Left cardiac atrium (tissue), 4 donors: ENCODE data around the gene MITF. TPM values are rescaled to one million over a fixed set of nuclear protein-coding genes. Genes with fewer than 3 reads are reported as not detected.

ENCODE experiments used
- ATAC-seq, 2 donors: fragments of 200-7000 bp; cut with Tn5 transposase; one replicate each; pipeline ENCODE4 v1.9.1; 2020; ENCODE audit warnings: mild to moderate bottlenecking in 2 of 2, moderate library complexity in 2 of 2
- DNase-seq: peaks from one replicate; pipeline ENCODE4 v3.0.0-alpha.2; 2020
- intact Hi-C, 2 donors: fragments of 100-400 bp; cut with DNase I; formaldehyde crosslinking; loops; one replicate each; pipeline versions ENCODE4 v1.14.1 to v1.15.1; 2022 to 2023
- total RNA-seq, 2 donors: library from RNA; stranded (reverse); fragmentation: NEBNext Ultra II Directional; extraction: Animal tissue kit (Norgen Biotek cat#: 25700); gene quantifications; one replicate each; pipeline ENCODE4 v1.2.1, GENCODE V29; 2021
- donor health status: DM: no; HTN: yes; CAD: no.
- donor health status: DM: no; HTN: yes; CAD: no; lungs with severe emphysema.
- donor health status: DM: yes; HTN: yes; CAD: no.
- donor health status: Dilated cardiomyopathy.

The MITF gene
- total RNA-seq, 2 donors from 2014 or later: 35.2 to 51.4 TPM

DNA sequence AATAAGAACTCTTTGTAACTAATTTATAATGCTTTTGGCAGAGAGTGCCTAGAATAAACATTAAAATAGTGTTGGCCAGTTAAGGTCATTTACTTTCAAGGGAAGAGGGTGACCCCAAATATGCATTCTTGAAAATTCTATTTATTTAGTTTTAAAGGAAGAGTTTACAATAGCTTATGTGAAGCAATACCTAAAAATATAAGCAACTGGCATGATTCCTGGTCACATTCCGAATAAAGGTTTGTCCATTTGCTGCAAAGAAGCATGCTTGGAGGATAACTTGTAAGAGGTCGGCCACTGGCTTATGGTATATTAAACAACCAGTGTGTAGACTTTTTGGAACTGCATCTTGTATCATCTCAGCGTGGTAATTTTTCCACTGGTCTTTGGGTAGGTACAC lies 10.2 kb downstream of the MITF start:
- ATAC-seq (no peak), DNase-seq (no peak)
- intact Hi-C loops: no loop called here

DNA sequence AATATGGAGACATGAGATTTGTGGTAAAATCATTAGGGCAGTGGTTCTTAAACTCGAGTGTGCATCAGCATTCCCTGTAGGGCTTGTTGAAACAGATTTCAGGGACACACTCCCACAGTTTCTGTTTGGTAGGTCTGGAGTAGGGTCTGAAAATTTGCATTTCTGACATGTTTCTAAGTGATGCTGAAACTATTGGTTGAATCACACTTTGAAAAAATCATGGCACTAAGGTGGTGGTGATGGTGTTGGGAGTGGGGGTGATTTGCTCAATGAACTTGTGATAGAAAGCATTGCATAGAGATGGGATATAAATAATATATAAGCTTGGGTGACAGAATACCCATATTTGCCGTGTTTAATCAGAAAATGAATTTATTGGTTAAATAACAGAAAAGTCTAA lies 11.3 kb downstream of the MITF start:
- DNase-seq (no peak), ATAC-seq (no peak)
- intact Hi-C loops: no loop called here

DNA sequence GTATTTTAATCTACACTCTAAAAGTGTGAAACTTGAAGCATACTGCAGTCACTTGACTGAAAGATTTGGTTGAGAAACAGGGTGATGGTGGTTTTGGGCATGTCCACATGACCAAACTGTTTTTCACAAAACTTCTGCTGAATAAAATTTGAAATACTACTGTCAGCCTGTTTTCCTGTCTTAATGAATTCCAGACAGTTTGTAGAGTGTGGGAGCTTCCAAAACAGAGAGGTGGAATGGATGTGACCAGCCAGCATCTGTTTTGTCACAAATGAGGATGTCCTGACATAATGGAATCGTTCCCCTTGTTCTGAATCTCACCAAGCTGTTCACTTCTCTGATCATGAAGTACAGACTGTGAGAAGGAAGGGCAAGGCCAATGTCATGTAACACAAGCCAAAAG lies 11.8 kb downstream of the MITF start:
- intact Hi-C loops: no loop called here
- DNase-seq (no peak), ATAC-seq (peak in 1 of 2 donors; percentile 29)

DNA sequence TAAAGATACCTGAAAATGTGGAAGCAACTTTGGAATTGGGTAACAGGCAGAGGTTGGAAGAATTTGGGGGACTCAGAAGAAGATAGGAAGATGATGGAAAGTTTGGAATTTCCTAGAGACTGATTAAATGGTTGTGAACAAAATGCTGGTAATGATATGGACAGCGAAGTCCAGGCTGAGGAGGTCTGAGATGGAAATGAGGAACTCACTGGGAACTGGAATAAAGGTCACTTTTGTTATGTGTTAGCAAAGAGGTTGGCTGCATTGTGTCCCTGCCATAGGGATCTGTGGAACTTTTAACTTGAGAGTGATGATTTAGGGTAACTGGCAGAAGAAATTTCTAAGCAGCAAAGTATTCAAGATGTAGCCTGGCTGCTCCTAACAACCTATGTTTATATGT lies 13.0 kb downstream of the MITF start:
- no peak for DNase-seq
- ATAC-seq: peak in 1 of 2 donors; percentile 10
- intact Hi-C loops: no loop called here

DNA sequence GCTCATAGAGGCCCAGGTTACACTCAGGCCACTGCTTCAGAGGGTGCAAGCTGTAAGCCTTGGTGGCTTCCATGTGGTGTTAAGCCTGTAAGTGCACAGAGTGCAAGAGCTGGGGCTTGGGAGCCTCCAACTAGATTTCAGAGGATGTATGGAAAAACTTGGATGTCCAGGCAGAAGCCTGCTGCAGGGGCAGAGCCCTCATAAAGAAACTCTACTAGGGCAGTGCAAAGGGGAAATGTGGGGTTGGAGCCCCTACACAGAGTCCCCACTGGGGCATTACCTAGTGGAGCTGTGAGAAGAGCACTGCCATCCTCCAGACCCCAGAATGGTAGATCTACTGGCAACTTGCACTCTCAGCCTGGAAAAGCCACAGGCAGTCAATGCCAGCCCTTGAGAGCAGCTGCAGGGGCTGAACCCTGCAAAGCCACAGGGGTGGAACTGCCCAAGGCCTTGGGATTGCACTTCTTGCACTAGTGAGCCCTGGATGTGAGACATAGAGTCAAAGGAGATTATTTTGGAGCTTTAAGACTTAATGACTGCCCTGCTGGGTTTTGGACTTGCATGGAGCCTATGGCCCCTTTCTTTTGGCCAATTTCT lies 14.0 kb downstream of the MITF start:
- ATAC-seq (no peak), DNase-seq (no peak)
- intact Hi-C loops: no loop called here

DNA sequence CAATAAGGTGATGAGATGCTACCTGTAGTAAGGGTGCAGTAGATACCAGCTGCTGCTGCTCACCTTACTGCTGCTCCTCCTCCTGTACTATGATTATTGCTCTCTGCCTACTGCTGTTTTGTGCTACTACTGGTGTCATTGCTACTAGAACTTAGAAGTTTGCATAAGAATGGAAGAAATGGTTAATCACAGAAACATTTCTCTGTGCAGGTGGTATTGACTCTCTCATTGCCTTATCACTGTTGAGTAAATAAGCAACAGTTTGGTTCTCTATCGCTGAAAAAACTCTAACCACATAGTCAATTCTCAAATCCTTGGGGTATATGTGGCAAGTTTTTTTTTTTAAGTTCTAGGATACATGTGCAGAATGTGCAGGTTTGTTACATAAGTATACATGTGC lies 16.5 kb downstream of the MITF start:
- intact Hi-C loops: no loop called here
- DNase-seq: no peak

DNA sequence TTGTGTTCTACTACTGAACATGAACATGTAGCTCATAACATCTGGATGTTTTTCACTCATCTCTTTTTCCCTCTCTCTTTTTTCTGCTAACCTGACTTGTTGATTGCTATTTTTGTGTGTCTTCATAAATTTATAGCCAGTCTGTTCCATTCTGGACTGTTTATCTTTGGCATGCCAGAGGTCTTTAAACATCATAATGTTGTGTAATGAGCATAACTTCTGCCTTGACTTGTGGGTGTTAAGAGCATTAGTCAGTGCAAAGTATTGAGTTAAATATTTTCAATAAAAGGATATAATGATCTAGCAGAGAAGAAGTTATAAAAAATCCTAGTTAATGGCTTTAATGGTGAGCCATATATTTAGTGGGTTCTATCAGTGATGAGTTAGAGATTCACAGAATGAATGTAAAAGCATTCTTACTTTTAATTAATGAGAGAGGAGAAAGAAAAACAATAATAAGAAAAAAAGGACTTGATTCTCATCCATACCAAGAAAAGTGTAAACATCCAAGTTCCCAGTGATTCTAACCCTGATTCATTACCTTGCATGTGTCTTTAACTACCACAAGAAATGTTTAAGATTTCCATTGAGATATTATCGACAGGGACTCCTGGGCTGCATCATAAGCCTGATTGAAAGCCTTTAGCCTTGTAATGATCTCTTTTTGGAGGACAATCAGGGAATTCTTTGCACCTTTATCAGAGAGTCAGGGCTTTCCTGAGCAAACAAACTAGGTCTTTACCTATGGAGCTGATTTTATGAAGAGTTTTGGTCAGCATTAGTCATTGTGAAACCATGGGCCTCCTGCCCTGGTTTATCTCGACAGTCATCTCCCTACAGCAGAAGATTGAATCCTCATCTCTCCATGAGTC lies 22.9 kb downstream of the MITF start:
- no peak for DNase-seq
- peak in 1 of 2 donors; percentile 80 for ATAC-seq
- intact Hi-C loops: no loop called here

More for the DNA sequence above, 16.5 kb downstream of the MITF start:
- no peak for ATAC-seq

DNA sequence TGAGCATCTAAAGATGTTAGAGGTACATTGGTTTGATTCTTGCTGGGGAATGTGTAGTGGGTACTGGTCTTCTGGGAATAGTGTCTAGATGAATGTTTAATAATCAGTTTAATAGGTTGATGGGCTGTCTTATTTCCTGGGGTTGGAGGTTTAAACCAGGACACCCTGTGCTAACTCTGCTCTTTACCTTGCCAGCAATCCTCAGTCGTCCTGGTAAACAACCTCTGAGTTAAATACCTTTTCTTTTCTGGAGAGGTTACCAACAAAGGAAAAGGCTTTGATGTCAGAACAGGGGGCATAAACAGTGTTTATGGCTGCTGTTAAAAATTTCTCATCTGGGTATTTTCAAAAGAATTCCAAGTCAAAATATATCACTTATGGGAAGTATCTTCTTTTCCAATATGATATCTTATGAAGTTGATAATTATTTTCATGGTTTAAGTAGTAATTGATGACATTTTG lies 23.5 kb downstream of the MITF start:
- ATAC-seq (no peak), DNase-seq (no peak)
- intact Hi-C loops: no loop called here

DNA sequence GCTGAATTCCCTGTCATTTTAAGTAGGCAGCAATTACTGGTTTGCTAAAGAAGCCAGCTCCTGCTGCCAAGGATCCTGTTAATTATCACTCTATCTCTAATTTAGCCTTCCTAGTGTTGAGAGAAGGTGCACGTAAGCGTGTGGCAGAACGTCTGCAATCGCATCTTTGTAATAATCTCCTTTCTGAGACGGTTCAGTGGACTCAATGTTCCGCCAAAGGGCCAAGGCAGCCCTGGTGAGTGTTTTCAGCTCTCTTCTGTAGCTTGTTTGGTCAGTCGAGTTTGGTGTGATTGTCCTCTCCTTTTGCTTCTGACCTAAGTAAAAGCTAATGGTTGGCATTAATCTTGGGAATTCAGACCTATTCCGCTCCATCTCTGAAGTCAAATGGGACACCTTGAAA lies 24.2 kb downstream of the MITF start:
- DNase-seq (no peak), ATAC-seq (no peak)
- intact Hi-C loops: no loop called here

DNA sequence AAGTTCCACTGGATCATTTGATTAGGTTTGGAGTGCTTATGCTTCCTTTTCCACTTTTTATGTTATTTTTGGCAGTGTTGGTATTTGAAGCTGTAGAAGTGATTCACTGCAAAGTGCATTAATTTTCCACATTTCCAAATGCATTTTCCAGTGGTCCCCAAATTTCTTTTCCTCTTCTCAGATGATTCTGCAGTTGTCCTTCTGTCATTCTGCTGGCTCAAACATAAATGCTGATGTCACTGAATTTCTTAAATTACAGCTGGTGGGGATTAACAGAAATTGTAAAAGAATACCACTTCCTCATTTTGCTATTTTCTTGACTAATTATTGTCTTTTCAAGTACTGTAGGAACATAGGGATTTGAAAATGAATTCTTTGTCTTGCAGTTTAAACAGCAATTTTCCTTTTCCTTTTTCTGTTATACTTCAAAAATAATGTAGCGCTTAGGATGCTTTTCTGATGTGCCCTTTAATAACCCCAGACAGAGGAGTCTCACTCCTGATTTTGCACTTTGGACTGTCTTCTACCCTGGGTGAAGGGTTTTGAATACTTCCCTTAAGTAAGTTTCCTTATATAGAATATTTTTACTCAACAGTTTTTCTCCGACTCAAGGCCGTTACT lies 25.0 kb downstream of the MITF start:
- ATAC-seq (peak in 1 of 2 donors; percentile 18), DNase-seq (no peak)
- intact Hi-C loops: loop anchor here in 1 of 2 donors (2.0 kb wide), 1 partner anchor 23 kb away; no protein-coding TSS in a partner anchor

DNA sequence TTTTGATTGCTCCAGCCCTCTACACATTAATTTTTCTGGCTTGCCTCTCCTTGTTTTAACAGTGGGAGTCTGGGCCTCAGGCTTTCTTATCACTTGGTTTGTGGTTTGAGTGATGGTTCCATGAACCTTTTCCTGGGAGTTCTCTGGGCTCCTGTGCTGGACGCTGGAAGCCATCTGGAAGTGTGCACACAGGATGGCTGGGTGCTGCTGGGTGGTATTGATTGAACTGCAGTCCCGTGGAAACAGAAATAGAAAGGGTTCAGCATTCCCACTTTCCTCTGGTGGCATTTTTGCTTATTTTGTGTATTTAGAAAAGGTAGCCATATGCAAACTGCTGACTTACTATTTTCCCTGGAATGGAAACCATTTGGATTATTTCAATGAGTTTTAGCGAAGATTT lies 25.6 kb downstream of the MITF start:
- no peak for ATAC-seq
- intact Hi-C loops: loop anchor here in 1 of 2 donors (2.0 kb wide), 1 partner anchor 22 kb away; no protein-coding TSS in a partner anchor

DNA sequence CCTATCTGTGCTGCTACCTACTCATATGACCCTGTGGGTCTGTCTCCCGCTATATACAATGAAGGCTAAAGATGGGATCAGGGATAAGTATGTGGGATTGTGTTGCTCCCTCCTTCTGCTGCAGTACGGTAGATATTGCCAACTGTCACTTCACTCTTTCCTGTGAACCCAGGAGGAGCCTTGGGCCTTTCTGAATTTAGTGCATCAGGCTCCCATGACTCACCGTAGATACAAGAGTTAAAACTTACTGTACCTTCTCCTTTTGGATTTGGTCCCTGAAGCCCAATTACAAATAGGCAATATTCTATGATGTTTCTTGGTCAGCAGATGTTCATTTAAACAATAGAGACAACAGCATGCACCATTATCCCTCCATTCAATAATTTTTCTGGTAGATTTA lies 27.4 kb downstream of the MITF start:
- DNase-seq (no peak), ATAC-seq (no peak)
- intact Hi-C loops: no loop called here

More for the DNA sequence above, 25.6 kb downstream of the MITF start:
- DNase-seq: no peak

DNA sequence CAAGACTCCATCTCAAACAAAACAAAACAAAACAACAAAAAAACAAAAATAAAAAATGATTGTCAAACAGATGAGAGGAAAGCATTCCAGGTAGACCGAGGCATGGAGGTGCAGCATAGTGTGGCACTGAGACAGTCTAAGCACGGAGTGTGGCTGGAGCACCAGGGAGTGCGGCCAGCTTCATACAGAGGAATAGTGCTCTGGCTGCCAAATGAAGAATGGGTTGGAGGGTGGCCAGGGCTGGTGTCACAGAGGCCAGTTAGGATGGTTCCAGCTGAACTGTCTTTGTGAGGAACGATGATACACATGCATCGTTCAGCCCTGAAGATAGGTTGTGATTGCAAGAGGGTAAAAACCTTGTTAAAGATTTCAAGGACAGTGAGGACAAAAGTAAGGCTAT lies 28.3 kb downstream of the MITF start:
- intact Hi-C loops: no loop called here
- DNase-seq (peak; percentile 64), ATAC-seq (peak; percentile 85 to 87)

DNA sequence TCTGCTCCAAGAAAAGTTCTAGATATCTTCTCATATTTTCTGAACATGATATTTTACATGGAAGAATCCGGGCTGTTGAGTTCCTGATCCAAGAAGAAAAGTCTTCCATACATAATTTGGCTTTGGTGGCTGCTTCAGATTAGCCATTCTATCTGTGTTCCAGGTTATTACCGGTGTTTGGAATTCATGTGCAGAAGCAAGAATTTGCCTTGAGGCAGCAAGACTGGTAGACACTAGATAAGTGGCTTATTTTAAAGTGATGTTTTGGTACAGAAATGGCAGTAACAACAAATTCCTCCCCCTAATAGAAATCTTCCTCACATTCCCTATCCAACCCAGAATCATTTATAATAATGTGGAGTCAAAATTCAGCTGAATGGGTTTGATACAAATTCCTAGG lies 29.2 kb downstream of the MITF start:
- intact Hi-C loops: no loop called here
- ATAC-seq (no peak), DNase-seq (no peak)

DNA sequence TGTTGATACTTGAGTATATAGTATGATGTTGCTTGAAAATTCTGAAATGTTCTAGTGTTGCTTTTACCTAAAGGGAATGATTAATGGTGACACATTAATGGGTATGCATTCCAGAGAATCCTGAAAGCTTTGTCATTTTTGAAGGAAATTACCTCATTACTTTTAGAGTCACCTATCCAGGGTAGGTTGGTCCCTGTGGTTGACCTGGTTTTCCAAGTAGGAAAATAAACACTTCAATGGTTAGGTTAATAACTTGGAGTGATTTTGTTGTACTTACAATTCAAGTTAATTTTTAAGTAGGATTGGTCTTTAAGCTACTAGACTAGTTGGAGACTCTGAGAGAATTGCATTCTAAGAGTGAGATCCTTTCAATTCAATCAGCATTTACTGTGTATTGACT lies 31.0 kb downstream of the MITF start:
- intact Hi-C loops: no loop called here
- ATAC-seq: no peak
- DNase-seq: no peak

DNA sequence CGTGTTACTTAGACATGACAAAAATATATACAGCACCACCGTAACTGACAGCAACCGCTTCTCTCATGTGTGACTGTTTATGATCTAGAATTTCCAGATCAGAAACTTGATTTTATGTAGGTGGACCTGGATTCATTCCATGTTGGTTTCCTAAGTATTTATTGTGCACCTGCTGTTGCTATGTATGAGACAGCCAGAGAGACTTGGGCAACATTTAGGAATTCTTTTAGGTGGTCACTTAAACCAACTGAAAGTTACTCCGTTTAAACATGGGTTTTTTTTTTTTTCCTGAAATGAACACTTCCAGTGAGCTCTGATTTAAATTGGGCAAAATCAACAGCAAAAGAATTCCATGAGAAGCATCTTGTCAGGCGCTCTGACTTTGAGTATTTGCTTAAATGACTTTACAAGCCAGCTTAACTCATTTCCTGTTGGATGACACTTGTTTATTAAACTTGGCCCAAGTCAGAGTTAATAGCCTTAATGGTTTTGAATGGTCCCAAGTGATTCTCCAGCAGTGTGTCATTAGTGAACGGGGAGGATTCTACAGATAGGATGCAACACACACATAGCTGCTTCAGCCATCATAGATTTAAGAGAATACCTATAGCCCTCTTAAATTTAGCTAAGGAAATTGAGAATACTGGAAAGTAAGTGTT lies 31.8 kb downstream of the MITF start:
- intact Hi-C loops: no loop called here
- no peak for ATAC-seq
- no peak for DNase-seq

DNA sequence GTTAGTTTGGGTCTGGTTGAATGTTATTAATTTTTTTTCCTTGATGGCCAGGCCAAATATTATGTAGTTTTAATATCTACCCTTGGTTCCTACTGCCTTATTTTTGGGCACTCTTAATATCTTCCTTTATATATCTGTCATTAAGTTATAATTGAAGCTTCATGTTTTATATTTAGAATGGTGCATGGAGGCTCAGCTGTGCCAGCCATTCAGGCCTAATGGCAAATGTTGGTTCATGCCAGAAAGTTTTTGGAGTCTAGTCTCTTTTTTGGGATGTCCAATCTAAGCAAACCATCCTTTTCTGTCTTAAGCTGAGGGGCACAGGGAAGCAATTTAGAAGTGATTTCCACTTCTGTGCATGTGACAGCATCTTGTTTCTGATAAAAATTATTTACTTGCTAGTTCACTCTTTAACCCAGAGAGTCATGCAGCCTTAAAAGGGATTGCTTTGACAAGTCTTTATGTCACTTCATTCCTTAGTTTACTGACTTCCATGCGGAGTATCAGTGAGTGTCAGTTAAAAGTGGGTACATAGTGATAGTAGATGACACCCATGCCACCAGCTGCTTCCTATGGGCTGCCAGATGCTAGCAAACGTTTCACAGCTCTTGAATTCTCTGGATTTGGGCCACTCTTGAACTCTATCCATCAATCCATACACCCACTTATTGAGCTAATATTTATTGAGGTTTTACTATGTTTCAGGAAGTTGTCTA lies 33.0 kb downstream of the MITF start:
- intact Hi-C loops: no loop called here
- ATAC-seq (peak; percentile 35 to 71), DNase-seq (no peak)

DNA sequence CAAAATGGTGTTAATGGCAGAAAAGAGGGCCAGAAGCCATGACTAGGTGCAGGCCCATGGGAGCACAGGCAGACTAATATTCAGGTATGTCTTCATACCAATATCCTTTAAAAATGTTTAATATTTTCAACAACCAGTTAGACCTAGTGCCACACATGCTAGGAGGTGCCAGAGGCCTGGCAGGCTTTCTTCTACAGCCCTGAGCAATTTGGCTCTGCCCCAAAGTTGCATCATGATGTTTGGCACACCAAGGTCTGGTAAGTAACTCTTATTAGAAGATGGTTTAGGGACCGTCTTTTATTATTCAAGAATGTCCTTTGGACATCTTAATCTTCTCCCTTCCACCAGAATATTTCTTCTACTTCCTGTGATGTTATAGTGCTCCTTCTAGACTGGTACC lies 34.8 kb downstream of the MITF start:
- DNase-seq (peak; percentile 62), ATAC-seq (peak; percentile 67 to 81)
- intact Hi-C loops: no loop called here

DNA sequence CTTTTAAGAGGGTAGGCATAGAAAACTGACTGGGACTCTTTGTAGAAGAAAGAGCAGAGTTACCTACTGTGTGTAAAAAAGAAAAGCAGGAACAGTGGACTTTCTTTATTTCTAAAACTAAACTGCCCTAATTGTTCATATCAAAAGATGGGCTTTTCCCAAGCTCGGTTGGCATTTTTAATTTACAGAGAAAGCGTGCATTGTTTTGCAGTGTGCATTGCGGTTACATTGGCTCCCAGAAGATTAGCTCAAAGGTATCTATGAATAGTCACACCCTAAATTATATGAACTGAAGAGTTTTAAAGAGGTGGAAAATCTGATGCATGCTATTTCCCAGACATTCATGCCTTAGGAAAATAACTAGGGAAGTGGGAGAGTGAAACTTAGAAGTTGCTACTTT lies 36.5 kb downstream of the MITF start:
- DNase-seq (no peak), ATAC-seq (no peak)
- intact Hi-C loops: no loop called here
